ENCODE results near the gene MT1B. TPM values are rescaled to one million over a fixed set of nuclear protein-coding genes. Genes with fewer than 3 reads are reported as not detected.

MT1B gene
- total RNA-seq, 1 experiment from 2014 or later = not detected

GRCh38 chr16:56669005-56669839, 17.5 kb downstream of the MT1B start, which contains the start of gene MT1H (continued):
- TF ChIP-seq REST (IDR thresholded peaks at IDR 0.05; ENCODE audit: low read depth) = no peak

GRCh38 chr16:56669840-56670619, 18.3 kb downstream of the MT1B start:
- no peaks in the 10 kb centered on the region for H4K20me1 ChIP-seq (ENCODE audit: insufficient read depth)
- H3K9me3 ChIP-seq (ENCODE audit: control insufficient read depth in 1 of 2, insufficient read depth in 1 of 2, low read depth in 1 of 2, low read length in 2 of 2) = no peaks in the 10 kb centered on the region
- H3K79me2 ChIP-seq (ENCODE audit: insufficient read depth, low read length) = no peaks in the 10 kb centered on the region
- ATAC-seq (no peak), DNase-seq (ENCODE audit: low read depth, low spot score) (no peak)
- H3K36me3 ChIP-seq (ENCODE audit: control insufficient read depth in 1 of 2, insufficient read depth in 2 of 2, low read length in 2 of 2) = no peaks in the 10 kb centered on the region
- TF ChIP-seq SIN3A (IDR thresholded peaks at IDR 0.05; ENCODE audit: low read depth) (no peak), REST (IDR thresholded peaks at IDR 0.05; ENCODE audit: low read depth) (no peak), SP1 (IDR thresholded peaks at IDR 0.05; ENCODE audit: low read depth) (no peak), ZNF274 (IDR thresholded peaks at IDR 0.05; ENCODE audit: low read depth, low read length) (no peak), FOSL1 (IDR thresholded peaks at IDR 0.05; ENCODE audit: low read depth) (no peak), EGR1 (IDR thresholded peaks at IDR 0.05; ENCODE audit: low read depth) (no peak)
- no peak overlapping the region for H3K27ac ChIP-seq (ENCODE audit: low read depth, low read length)
- no peaks in the 10 kb centered on the region for H3K4me1 ChIP-seq (ENCODE audit: control insufficient read depth in 1 of 2, insufficient read depth in 2 of 2, low read length in 2 of 2)
- ChIA-PET POLR2A (no interaction called here), CTCF (no interaction called here), RAD21 (ENCODE audit: low non-redundant PET in 1 of 2, low total read pairs in 2 of 2, uncharacterized antibody in 2 of 2, unreplicated experiment in 2 of 2) (no interaction called here)
- no peak overlapping the region for H2AFZ ChIP-seq (ENCODE audit: low read depth, low read length, poor library complexity, severe bottlenecking)
- H3K4me2 ChIP-seq (ENCODE audit: low read length) = no peak overlapping the region
- no peak overlapping the region for H3K9ac ChIP-seq (ENCODE audit: low read length)
- no peaks in the 10 kb centered on the region for H3K27me3 ChIP-seq (ENCODE audit: insufficient read depth, low read length)
- no peak overlapping the region for H3K4me3 ChIP-seq (replicated peaks in 1 of 2; ENCODE audit: low read depth in 1 of 2, low read length in 2 of 2)
- H3K9me2 ChIP-seq (ENCODE audit: insufficient read depth) = no peaks in the 10 kb centered on the region
- no TSS peak for BruUV-seq (replicated peaks)
- intact Hi-C loops (cut with micrococcal nuclease) = no loop called here
